ENCODE data around the gene IKBKE. TPM values are rescaled to one million over a fixed set of nuclear protein-coding genes. Genes with fewer than 3 reads are reported as not detected.

IKBKE gene
- total RNA-seq, 1 donor = 23.7 TPM

DNA sequence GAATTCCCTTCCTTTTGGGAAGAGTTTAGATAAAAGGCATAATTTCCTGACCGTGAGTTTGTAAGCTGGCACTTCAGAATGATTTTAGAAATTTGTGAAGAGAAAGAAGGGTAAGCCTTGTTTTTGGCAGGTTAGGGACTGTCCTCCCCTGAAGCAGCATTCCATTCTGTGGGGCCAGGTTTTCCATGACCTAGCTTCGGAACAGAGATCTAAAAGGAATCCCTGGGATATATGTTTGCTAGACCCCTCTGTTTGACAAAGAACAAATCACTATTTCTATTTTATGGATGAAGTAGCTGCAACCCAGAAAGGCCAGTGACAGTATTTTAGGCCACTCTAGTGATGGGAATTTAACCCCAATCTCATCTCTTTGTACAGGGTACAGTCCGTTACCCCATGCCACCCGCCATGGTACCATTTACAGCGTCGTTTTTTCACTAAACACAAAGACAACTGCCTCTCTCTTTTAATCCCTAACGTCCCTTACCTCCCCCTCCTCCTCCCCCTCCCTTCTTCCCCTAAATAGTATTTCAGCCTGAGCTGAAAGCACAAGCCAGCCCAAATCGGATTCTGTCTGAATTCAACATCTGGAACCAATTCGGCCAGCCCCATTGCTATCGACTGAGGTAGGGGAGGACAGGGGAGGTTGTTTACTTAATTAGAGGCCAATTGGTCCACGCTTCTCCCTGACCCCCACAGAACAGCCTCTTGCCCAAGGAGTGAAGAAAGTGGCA, 23.4 kb upstream of the IKBKE start:
- no peak for DNase-seq (ENCODE audit: low read depth)
- TF ChIP-seq CTCF (IDR thresholded peaks at IDR 0.05; ENCODE audit: insufficient read depth, low read depth, low read length) = no peak
- H3K4me3 ChIP-seq (ENCODE audit: low read depth, low read length) = no peak overlapping the region

- DNase-seq (ENCODE audit: low read depth) = no peak
- TF ChIP-seq CTCF (IDR thresholded peaks at IDR 0.05; ENCODE audit: insufficient read depth, low read depth, low read length) = no peak
- H3K4me3 ChIP-seq (ENCODE audit: low read depth, low read length) = no peak overlapping the region
Measured at GRCh38 chr1:206447422-206447765, 22.9 kb upstream of the IKBKE start.

GRCh38 chr1:206447792-206448191, 22.5 kb upstream of the IKBKE start:
- no peak overlapping the region for H3K4me3 ChIP-seq (ENCODE audit: low read depth, low read length)
- DNase-seq (ENCODE audit: low read depth) = no peak
- no peak for TF ChIP-seq CTCF (IDR thresholded peaks at IDR 0.05; ENCODE audit: insufficient read depth, low read depth, low read length)

GRCh38 chr1:206448471-206448870, 21.8 kb upstream of the IKBKE start:
- DNase-seq (ENCODE audit: low read depth) = no peak
- no peak overlapping the region for H3K4me3 ChIP-seq (ENCODE audit: low read depth, low read length)
- no peak for TF ChIP-seq CTCF (IDR thresholded peaks at IDR 0.05; ENCODE audit: insufficient read depth, low read depth, low read length)

- TF ChIP-seq CTCF (IDR thresholded peaks at IDR 0.05; ENCODE audit: insufficient read depth, low read depth, low read length) = no peak
- no peak overlapping the region for H3K4me3 ChIP-seq (ENCODE audit: low read depth, low read length)
- no peak for DNase-seq (ENCODE audit: low read depth)
Measured at GRCh38 chr1:206449565-206449964, 20.7 kb upstream of the IKBKE start.

GRCh38 chr1:206450281-206450680, 20.0 kb upstream of the IKBKE start:
- H3K4me3 ChIP-seq (ENCODE audit: low read depth, low read length) = no peak overlapping the region
- no peak for DNase-seq (ENCODE audit: low read depth)
- TF ChIP-seq CTCF (IDR thresholded peaks at IDR 0.05; ENCODE audit: insufficient read depth, low read depth, low read length) = no peak

GRCh38 chr1:206451134-206451686, 19.1 kb upstream of the IKBKE start:
- no peak overlapping the region for H3K4me3 ChIP-seq (ENCODE audit: low read depth, low read length)
- no peak for TF ChIP-seq CTCF (IDR thresholded peaks at IDR 0.05; ENCODE audit: insufficient read depth, low read depth, low read length)
- DNase-seq (ENCODE audit: low read depth) = no peak

Measured in fibroblast of villous mesenchyme (primary cell).